CD1c-positive myeloid dendritic cell (primary cell): Measurements from ENCODE around the gene SLC4A9.

Experiments
- DNase-seq: peaks from one replicate; pipeline ENCODE4 v3.0.0-alpha.2; 2016; ENCODE audit errors: extremely low spot score

The SLC4A9 gene

GRCh38 chr5:140361901-140362300 is 1.9 kb downstream of the SLC4A9 start:
- no peak for DNase-seq

DNA sequence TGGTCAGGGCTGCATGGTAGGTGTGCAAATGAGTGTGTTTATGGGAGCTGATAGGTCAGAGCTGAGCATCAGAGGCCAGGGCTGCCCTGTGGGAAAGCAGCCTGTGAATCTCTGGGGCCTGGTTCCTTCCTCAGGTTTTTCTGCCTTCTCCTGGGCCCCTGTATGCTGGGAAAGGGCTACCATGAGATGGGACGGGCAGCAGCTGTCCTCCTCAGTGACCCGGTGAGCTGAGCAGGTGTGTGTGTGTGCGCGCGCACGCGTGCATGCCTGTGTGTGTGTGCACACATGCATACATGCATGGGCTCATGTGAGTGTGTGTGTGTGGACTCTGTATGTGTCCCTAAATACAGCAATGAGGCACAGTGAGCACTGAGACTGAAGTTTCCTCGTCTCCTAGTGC is 2.3 kb downstream of the SLC4A9 start:
- DNase-seq = no peak

GRCh38 chr5:140362875-140363630 is 3.1 kb downstream of the SLC4A9 start:
- peak; percentile 84 for DNase-seq

- no peak for DNase-seq
These were observed 3.9 kb downstream of the SLC4A9 start for GRCh38 chr5:140363631-140364471.

DNA sequence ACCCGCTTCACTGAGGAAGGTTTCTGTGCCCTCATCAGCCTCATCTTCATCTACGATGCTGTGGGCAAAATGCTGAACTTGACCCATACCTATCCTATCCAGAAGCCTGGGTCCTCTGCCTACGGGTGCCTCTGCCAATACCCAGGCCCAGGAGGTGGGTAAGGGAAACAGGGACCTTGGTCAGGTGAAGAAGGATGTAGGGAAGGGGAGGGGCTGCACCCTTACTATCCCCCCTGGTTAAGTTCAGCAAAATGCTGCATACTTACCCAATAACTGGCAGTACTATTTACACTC is 4.4 kb downstream of the SLC4A9 start:
- DNase-seq = no peak

GRCh38 chr5:140365282-140365681 is 5.3 kb downstream of the SLC4A9 start:
- DNase-seq = no peak

DNA sequence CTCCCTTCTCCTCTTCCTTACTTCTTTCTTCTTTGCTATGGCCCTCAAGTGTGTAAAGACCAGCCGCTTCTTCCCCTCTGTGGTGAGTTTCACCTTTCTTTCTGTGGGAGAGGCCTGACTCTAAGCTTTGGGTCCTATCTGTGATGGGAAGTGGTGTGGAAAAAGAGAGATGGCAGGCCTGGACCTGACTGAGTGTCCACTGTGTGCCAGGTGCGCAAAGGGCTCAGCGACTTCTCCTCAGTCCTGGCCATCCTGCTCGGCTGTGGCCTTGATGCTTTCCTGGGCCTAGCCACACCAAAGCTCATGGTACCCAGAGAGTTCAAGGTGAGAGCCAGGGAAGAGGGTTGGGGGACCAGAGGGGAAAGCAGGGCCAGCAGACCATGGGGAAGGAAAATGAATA is 5.9 kb downstream of the SLC4A9 start:
- DNase-seq = no peak

GRCh38 chr5:140366589-140367255 is 6.7 kb downstream of the SLC4A9 start:
- no peak for DNase-seq

DNA sequence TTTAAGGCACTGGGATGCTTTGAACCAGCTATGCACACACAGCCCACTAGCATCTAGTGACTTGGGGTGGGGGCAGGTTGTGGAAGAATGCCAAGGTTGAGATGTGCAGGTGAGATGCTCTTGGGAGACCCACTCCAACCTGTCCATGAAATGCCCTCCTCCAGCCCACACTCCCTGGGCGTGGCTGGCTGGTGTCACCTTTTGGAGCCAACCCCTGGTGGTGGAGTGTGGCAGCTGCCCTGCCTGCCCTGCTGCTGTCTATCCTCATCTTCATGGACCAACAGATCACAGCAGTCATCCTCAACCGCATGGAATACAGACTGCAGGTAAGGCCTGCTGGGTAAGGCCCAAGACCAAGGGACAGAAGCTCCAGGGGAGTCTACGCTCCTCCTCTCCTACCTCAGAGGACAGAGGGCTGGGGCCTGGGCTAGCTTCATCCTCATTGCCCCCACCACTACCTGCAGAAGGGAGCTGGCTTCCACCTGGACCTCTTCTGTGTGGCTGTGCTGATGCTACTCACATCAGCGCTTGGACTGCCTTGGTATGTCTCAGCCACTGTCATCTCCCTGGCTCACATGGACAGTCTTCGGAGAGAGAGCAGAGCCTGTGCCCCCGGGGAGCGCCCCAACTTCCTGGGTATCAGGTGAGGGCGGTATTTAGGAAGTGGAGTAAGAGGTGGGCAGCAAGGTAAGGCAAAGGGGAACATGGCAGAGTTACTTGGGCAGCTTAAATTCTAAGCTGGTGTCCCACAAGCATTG is 7.4 kb downstream of the SLC4A9 start:
- no peak for DNase-seq

DNA sequence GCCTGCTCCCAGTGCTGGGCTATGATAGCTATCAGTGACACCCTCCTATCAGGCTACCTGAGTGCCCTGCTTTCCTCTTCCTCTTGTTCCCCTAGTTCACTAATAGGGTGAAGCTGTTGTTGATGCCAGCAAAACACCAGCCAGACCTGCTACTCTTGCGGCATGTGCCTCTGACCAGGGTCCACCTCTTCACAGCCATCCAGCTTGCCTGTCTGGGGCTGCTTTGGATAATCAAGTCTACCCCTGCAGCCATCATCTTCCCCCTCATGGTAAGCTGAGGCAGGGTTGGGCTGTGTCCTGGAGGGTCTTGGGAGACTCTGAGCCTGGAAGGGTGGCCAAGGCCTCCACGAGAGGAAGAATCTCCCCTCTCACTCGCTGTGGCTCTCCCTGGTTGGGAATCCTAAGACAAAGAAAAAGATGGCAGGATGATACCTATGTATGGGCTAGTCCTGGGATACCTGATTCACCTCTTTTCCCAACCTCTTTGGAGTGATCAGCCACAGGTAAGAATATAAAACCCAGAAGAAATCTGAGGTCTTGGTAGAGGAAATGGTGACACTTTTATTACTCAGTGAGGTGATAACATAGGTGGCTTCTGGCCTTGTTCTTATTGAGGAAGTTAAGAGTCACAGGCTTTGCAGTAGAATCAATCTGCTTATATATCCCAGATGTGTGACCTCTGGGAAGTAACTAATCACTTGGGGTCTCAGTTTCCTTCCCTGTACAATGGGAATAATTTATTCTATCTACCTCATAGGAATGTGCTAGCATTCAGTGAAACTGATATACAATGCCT is 11.6 kb downstream of the SLC4A9 start:
- DNase-seq = no peak

DNA sequence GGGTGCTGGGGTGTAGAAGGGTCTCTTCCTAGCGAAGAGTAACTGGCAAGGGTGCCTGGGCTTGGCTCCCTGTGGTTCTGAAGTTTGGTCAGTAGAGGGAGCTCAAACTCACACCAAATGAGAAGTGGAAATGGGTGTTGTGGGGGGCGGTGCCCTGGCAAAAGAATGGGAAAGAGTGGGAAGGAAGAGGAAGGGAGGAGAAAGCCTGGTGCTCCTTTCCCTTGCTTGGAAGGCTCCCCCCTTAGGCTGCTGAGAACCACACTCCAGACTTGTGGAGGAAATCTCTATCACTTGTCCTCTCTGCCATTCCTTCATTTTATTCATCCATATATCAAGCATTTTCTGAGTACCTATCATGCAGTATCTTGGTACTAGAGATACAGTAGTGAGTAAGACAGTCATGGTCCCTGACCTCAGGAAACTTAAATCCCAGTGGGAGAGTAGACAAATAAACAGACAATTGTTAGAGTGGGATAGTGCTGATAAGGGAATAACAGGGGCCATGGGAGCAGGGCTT is 13.0 kb downstream of the SLC4A9 start:
- peak; percentile 73 for DNase-seq

- DNase-seq = no peak
These were observed 21.4 kb downstream of the SLC4A9 start for GRCh38 chr5:140381351-140381750.

- DNase-seq = no peak
These were observed 22.0 kb downstream of the SLC4A9 start for GRCh38 chr5:140381972-140382371.

GRCh38 chr5:140382866-140383265 is 22.9 kb downstream of the SLC4A9 start:
- no peak for DNase-seq

DNA sequence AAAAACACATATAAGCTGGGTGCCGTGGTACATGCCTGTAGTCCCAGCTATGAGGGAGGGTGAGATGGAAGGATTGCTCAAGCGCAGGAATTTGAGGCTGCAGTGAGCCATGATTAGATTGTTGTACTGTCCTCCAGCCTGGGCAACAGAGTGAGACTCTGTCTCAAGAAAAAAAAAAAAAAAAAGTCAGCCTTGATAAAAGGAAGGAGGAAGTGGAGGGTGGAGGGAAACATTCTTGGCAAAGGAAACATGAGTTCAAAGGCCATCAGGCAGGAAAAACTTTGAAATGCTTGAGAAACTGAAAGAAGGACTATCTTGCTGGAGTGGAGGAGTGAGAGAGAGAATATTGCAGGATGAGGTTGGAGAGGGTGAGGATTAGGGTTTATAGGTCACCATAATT is 23.3 kb downstream of the SLC4A9 start:
- no peak for DNase-seq

DNA sequence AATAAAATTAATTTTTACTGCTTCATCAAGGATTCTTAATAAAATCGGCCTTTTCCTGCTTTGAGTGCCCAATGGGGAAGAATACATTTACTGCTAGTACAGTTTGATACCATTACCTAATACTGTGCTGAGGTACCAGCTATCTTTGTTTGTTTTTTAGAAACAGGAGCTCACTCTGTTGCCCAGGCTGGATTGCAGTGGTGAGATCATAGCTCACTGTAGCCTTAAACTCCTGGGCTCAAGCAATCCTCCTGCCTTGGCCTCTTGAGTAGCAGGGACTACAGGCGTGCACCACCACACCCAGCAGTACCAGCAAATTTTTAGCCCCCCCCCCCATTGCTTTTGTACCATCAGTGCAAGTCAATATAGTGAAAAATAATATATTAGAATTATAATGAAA is 28.1 kb downstream of the SLC4A9 start:
- no peak for DNase-seq

DNA sequence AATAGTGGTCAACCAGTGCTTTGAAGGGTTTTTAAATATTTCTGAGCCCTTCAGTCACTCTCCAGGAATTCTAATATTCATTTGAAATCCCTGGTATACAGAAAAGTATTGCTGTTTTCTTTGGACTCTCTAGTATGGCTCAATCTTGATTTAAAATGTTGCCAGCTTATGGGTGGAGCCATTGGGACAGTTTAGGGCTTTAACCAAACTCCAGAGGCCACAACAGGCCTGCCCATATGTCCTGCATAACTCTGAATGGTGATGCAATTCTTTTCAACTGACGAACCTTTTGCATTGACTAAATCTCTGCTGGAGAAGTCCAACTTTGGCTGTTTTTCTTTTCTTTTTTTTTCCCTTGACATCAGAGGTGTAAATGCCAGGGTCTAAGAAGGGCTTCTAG is 31.3 kb downstream of the SLC4A9 start:
- no peak for DNase-seq

DNA sequence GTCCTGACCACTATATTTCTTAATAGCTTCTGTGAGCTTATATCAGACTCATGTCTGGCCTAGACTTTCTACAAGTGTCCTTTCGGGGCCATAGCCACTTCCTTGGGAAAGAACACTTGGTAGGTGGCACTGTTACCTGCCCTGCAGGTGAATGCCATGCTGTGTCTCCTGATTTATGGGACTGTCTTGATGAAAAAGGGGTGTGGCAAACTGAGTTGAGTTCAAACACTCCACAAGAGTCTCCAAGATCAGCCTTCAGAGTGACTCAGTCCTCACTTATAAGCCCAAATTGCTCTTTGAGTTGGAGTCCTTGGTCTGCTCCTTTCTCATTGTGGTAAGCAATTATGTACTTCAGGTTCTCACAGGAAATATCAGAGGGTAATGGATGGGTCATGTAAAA is 31.7 kb downstream of the SLC4A9 start:
- DNase-seq = no peak

DNA sequence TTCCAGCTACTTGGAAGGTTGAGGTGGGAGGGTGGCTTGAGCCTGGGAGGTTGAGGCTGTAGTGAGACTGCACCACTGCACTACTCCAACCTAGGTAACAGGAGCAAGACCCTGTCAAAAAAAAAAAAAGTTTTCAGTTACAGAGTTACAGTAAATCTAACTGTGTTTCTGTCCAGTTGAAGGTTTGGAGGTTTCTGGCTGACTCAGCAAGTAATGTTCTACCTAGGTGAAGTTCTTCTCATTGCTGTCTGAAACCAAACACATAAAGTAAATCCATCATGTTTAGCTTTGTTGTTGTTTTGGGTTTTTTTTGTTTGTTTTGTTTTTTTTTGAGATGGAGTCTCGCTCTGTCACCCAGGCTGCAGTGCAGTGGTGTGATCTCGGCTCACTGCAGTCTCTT is 33.7 kb downstream of the SLC4A9 start:
- no peak for DNase-seq

GRCh38 chr5:140398379-140398811 is 38.4 kb downstream of the SLC4A9 start:
- no peak for DNase-seq
